G401.6 (cell line): ENCODE data around the gene LTV1.
"Not testable (repeated sequence)": the region's sequence is repeated elsewhere in the genome, so short reads cannot be mapped to it uniquely, and the experiment has no call there.

Source experiments
- FAIRE-seq: peaks from 2 replicates; lab custom pipeline; 2012; peaks lifted over from hg19 to GRCh38; lab: Jason Lieb, UNC

The LTV1 gene, protein sequence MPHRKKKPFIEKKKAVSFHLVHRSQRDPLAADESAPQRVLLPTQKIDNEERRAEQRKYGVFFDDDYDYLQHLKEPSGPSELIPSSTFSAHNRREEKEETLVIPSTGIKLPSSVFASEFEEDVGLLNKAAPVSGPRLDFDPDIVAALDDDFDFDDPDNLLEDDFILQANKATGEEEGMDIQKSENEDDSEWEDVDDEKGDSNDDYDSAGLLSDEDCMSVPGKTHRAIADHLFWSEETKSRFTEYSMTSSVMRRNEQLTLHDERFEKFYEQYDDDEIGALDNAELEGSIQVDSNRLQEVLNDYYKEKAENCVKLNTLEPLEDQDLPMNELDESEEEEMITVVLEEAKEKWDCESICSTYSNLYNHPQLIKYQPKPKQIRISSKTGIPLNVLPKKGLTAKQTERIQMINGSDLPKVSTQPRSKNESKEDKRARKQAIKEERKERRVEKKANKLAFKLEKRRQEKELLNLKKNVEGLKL

DNA sequence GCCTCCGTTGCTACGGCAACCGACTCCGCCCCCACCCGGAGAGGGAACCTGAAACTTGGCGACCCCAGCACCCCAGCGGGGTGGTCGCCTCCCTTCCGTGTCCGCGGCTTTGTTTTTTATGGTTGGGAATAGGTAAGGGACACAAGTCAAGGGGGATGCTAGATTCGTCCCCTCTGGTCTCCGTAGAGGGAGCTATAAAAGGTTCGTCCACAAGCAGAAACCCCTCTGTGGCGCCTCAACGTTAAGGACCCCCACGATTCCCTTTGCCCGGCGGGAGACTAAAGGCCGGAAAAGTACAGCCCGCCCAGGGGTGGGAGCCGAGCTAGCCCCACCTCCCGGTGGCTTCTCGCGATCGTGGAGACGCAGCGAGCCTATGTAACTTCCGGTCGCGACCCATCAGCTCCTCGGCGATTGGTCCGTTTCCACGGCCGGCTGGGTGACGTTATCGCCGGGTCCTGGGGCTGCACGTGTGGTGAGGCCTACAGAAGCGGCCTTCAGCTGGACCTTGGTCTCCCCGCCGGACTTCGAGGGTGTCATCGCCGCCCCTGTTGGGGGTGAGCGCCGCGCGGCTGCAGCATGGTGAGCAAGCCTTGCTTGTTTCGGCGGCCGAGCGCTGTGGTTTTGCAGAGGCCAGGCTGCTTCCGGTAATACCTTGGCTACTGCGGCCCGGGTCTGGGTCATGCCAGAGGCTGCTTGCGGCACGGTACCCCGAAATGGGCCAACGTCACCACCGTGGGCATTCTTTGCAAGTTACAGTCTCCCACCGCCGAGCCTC, at the start of gene LTV1:
Gene LTV1 (plus strand): TSS at position 437 of the 775 bp plus-strand sequence. CDS start 140 bp downstream, at position 577.
- FAIRE-seq = peak; percentile 96

DNA sequence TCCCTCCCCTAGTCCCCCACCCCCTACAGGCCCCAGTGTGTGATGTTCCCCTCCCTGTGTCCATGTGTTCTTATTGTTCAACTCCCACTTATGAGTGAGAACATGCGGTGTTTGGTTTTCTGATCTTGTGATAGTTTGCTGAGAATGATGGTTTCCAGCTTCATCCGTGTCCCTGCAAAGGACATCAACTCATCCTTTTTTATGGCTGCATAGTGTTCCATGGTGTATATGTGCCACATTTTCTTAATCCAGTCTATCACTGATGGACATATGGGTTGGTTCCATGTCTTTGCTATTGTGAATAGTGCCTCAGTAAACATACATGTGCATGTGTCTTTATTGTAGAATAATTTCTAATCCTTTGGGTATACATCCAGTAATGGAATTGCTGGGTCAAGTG, 46.6 kb upstream of the LTV1 start:
- FAIRE-seq = not testable (repeated sequence)

DNA sequence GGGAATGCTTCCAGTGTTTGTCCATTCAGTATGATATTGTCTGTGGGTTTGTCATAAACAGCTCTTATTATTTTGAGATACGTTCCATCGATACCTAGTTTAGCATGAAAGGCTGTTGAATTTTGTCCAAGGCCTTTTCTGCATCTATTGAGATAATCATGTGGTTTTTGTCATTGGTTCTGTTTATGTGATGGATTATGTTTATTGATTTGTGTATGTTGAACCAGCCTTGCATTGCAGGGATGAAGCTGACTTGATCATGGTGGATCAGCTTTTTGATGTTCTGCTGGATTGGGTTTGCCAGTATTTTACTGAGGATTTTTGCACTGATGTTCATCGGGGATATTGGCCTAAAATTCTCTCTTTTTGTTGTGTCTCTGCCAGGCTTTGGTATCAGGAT, 44.7 kb upstream of the LTV1 start:
- not testable (repeated sequence) for FAIRE-seq

DNA sequence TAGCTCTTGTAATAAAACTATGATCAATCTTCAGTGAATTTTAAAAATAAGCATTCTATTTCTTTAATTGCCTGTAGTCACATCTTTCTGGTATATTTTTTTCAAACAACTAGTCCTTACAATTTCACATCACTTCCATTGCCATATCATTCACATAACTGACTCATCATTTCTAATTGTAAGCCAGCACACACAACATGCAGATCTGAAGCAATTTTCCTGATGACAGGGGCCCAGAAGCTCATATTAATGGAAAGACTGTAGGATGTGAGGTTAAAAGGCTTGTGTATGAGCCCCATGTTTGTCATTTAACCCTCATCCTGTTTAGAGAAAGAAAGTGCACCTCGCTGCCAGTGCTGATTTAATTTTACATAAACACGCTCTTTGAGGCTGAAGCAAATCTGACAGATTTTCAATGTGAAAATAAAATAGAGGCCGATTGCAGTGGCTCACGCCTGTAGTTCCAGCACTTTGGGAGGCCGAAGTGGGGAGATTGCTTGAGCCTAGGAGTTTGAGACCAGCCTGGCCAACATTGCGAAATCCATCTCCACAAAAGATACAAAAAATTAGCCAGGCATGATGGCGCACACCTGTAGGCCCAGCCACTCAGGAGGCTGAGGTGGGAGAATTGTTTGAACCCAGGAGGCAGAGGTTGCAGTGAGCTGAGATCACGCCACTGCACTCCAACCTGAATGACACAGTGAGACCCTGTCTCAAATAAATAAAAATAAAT, 40.1 kb upstream of the LTV1 start:
- FAIRE-seq = no peak

DNA sequence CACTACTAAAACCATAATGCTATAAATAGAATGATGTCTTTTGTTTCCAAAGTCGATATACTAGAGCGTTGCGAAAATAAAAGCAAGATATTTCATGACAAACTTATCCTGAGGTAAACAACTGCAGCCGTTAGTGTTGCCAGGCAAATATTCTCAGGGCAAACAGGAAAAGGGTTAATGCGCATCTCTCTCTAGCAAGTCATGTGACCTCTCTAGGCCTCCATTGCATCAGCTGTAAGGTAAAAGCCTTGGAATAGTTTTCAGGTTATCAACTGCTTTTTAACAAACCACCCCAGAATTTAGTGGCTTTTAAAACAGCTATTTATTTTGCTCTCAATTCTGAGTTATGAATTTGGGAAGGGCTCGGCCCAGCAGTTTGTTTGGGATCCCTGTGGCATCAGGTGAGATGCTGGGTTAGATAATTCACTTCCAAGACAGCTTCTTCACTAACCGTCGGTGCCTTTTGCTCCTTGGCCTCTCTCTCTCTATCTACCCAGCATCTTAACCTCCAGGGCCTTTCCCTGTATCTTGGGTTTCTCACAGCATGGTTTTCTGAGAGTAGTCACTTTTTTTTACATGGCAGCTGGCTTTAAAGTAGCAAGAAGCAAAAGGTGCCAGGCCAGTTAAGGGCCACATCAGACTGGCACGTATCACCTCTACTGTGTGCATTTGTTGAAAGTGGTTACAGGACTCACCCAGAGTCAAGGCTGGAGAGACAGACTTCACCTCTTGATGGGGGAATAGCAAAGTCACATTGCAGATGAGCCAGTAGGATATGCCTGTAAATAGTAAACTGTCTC, 39.2 kb upstream of the LTV1 start:
- no peak for FAIRE-seq

DNA sequence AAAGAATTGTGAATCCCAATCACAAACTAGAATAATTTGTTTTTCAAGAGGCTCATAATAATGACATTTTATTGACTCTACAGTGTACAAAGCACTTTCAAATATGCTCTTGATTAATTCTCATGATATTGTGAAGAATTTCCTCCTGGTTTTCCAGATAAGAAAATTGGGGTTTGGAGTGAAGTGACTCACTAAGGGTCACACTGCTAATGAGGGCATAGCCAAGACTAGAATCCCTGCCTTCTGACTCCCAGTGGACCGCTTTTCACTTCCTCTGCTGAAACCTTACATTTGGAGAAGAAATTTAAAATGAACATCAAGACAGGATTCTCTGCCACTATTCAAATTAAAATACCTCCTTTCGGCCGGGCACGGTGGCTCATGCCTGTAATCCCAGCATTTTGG, 38.3 kb upstream of the LTV1 start:
- FAIRE-seq = no peak

DNA sequence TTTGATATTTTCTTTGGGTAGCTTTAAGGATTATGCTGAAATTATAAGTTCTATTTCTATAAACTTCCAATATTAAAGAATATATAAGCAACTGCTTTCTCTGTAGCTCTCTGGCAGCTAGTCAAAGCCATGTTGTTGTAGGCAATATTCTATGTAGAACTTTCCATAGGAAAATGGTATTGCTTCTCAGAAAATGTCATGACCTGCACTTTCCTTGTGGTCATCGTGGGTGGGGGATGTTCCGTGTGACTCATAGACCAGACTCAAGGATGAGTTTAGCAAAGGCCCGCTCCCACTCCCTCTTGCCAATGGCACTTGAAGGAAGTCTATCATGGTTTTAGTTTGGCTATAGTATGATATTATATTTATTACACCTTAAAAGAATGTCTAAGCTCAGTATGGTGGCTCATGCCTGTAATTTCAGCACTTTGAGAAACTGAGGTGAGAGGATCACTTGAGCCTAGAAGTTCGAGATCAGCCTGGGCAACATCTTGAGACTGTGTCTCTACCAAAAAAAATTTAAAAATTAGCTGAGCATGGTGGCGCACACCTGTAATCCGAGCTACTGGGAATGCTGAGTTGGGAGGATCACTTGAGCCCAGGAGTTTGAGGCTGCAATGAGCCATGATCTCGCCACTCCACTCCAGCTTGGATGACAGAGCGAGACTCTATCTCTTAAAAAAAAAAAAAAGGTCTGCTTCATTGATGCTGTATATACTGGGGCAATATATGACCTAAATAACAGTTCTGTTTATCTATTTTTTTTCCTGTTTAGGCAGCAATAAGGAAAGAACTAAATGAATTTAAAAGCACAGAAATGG, 36.6 kb upstream of the LTV1 start:
- FAIRE-seq = no peak

DNA sequence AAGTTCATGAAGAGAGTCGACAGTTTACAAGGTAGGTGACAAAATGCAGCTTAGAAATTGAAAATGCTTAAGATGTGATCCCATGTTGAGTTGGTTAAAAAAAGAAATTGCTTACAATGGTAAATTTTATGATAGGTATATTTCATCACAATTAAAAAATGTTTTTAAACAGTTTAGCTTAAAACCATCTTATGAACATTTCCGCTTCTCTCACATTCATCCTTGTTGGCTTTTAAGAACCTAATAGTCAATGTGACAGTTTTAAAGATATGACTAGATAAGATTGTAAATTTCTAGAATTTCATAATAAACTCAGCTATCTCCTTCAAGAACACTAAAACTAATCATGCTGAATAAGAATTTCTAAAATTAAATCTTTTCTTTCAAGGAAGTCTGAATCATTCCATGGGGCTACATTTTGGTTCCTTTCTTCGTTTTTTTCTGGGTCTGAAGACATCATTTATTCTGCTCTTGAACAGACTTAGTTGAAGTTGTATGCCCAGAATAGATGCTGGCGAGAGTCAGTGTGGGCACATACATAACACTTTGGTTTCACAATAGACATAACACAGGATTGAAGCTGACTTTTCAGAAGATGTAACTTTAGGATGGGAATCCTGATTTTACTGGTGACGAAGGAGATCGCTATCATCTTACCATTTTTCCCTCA, 35.9 kb upstream of the LTV1 start:
- peak; percentile 34 for FAIRE-seq

DNA sequence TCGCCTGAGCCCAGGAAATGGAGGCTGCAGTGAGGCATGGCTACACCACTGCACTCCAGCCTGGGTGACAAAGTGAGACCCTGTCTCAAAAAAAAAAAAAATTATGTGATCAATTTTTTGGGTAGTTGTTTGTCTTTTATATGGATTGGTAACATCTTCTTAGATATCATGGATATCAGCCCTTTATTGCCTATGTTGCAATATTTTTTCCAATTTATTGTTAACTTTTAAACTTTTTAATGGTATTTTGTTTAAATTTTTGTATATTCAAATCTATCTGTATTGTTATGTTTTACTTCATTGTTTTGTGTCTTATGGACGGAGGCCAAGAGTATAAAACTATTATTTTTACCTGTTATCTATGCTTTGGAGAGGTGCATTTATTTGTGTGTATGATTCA, 32.4 kb upstream of the LTV1 start:
- FAIRE-seq = peak; percentile 19

DNA sequence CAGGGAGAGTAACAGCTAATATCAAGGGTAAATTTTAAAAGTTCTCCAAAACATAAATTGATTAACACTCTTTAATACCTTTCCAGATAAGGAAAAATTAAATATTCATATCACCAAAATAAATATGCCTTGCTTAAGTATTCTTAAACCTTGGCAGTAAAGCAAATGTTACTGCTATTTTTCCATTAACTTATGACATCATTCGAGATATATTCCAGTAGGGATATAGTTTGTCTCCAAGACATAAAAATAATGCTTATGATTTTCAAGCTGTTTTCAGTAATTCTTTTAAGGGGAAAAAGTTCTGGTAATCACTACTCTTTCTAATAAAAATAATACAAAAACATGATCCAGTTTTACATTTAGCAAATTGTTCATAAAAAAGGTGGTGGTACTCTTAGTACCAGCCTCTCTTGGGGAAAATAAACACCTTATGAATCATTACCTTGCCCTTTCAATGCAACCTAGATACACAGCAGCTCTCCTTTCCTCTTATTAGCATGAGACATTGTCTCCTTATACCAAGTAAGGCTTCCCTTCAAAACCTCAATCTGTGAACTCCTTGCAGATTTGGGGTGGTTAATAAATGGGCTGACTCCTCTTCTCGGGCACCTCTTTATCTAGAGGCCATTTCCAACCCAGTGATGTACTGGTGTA, 31.5 kb upstream of the LTV1 start:
- no peak for FAIRE-seq

DNA sequence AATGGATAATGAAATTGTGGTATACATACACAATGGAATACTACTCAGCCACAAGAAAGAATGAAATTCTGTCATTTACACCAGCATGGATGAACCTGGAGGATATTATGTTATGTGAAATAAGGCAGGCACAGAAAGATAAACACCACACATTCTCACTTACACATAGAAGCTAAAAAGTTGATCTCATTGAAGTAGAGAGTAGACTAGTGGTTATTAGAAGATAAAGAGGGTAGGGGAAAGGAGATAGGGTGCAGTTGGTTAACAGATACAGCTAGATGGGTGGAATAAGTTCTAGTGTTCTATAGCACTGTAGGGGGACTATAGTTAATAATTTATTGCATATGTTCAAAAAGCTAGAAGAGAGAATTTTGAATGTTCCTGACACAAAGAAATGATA, 25.5 kb upstream of the LTV1 start:
- no peak for FAIRE-seq

DNA sequence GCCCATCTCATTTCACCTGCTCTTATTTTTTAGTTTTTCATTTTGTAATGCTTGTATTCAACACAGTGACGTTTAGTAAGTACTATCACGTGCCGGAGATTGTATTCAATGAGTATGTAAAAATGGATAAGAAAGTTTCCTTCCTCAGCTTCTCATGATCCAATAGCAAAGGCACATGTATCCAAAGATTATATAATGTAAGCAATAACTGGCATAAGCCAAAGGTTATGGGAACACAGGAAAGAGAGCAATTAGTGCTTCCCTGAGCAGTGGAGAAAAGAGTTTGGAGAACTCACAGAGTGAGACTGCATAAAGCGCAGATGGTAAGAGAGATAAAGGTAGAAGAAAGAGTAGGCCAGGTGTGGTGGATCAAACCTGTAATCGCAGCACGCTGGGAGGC, 21.8 kb upstream of the LTV1 start:
- no peak for FAIRE-seq

DNA sequence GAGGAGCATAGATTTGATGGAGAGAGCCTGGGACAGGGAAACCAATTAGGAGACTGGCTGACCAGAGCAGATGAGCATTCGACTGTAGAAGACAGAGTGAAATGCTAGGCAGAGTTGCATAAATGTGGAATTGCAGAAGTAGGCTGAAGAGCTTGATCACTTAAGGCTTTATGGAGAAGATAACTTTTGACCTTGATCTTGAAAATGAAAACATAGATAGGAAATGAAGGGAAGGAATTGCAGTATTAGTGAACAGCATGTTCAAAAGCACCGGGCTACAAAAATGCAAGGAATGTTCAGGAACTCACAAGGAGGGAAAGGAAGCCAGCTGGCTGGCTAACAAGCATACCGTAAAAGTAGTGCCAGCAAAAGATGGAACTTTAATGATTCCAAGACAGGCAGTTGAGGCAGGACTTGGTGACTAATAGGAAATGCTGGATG, 20.5 kb upstream of the LTV1 start:
- FAIRE-seq = no peak

DNA sequence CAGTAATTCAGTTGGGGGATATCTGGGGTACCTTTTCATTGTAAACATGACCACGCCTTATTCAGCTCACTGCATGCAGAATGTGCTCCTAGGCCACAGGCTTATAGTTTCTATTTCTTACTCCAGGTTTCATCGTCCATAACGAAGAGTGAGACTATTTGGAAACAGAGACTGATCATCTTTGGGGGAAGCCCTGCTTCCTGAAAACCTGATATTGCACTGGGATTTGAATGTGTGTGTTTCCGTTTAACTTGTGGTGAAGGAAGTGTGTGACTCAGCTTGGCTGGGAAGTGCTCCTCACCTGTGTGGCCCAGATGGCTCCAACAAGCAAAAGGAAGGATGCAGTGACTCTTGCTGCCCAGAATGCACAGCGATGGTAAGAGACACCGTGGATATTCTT, 19.6 kb upstream of the LTV1 start:
- no peak for FAIRE-seq

DNA sequence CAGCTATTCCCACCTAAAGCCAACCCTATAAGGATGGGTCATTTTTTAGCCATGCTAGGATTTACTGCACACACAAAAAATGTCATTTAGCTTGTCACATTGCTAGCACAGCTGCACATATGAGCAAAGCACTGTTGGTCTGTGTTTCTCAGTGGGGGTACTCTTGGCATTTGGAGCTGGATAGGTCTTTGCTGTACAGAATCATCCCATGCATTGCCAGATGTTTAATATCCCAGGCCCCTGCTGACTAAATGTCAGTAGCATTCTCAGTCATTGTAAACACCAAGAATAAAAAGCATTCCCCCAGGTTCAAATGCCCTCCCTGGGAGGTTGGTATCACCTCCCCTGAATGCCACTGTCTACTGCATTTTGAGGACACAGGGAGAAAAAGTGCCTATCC, 14.6 kb upstream of the LTV1 start:
- FAIRE-seq = no peak

DNA sequence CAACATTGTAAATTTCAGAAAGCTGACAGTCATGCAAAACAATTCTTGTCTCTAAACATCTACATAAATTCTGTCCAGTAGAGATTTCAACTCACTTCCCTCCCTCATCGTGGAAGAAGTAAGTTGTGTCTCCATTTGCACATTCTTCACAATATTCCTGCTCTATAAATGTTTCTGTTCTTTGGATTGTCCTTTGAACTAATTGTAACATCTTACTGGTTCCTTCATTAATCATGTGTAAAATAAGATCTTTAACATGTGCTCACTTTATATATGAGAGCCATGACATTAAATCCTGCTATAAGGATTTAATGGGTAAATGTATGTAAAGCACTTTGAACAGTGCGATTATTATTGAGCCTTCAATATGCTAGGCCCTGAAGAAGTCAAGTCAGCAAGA, 7.0 kb upstream of the LTV1 start:
- no peak for FAIRE-seq

DNA sequence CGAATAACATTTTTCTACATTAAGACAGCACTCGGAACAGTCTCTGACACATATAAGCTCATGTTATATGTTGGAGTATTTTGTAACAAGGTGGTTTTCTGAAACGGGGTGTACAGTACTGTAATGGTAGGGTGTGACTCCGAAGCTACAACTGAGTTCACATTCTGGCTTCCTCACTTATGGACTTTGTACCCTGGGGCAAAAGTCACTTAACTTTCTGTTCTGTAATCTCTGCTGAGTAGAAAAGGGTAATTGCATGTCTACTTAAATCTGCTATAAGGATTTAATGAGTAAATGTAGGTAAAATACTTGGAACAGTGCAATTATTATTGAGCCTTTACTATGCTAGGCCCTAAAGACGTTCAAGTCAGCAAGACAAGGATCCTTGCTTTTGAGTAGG, 4.7 kb upstream of the LTV1 start:
- no peak for FAIRE-seq

DNA sequence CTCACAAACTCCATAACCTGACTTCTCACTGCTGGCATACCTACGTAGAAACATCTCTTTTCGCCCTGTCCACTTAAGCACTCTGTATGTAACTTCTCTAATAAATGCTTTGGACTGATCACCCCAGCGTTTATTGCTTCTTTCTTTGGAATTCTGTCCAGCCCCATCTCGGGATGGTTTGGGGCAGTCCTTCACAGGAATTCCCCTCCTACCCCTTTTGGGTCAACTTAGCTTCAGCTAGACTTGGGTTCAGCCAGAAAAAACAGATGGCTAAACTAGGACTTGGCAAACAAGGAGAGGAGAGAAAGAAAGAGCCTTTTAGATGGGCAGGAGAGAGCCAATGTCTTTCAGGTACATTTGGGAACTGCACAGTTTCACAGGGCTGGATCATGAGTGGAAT, 3.9 kb upstream of the LTV1 start:
- no peak for FAIRE-seq

DNA sequence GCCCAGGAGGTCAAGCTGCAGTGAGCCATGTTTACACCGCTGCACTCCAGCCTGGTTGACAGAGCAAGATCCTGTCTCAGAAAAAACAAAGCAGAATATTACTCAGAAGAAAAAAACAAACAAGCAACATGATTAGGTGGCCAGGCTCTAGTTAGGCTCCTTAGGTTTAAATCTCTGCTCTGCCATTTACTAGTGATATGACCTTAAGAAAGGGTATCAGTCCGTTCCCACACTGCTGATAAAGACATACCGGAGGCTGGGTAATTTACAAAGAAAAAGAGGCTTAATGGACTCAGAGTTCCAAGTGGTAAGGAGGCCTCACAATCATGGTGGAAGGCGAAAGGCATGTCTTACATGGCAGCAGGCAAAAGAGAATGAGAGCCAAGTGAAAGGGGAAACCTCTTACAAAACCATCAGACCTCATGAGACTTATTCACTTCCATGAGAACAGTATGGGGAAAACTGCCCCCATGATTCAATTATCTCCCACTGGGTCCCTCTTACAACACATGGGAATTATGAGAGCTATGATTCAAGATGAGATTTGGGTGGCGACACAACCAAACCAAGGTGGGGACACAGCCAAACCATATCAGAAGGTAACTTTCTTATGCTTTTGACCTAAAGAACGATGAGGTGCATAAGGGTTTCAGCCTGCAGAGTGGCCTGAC, 2.4 kb upstream of the LTV1 start:
- FAIRE-seq = no peak
